SK-N-SH (cell line): ENCODE measurements around the gene ATP1B1. TPM values are rescaled to one million over a fixed set of nuclear protein-coding genes. Genes with fewer than 3 reads are reported as not detected.

ENCODE experiments used
- CTCF ChIA-PET: fragments of 300-600, 350-600 bp; formaldehyde crosslinking; extraction: SDS; loops from one replicate; lab custom pipeline; 2021; lab: Yijun Ruan, JAX
- POLR2A ChIA-PET: fragments of 350-600 bp; sonication (Branson Sonifier 250); formaldehyde crosslinking; extraction: SDS; loops from one replicate; lab custom pipeline; 2020; ENCODE audit warnings: antibody characterized with exemption, inconsistent platforms; lab: Yijun Ruan, JAX
- DNase-seq: peaks from one replicate; pipeline ENCODE4 v3.0.0; 2012
- H2AFZ ChIP-seq: fragments of 200-600 bp; sonication (generic); 2 replicates; pipeline ENCODE4 v1.8.1; 2016; ENCODE audit warnings: antibody characterized with exemption, mild to moderate bottlenecking, low read depth
- H3F3A ChIP-seq: fragments of 200-600 bp; sonication (generic); replicated peaks from 2 replicates; pipeline ENCODE3; 2016; ENCODE audit warnings: antibody characterized with exemption, mild to moderate bottlenecking; ENCODE audit not compliant: insufficient read depth
- H3K27ac ChIP-seq, 2 experiments: fragments of 200-500 bp in 1 of 2; fragments of 200-600 bp in 1 of 2; sonication (Bioruptor generic) in 1 of 2; sonication (generic), shearing (Covaris generic) in 1 of 2; 2 replicates each; pipeline versions ENCODE4 v1.5.1 to v1.6.1; 2014 to 2016; ENCODE audit warnings: low read depth in 2 of 2, inconsistent platforms in 1 of 2, low read length in 1 of 2, mild to moderate bottlenecking in 1 of 2, mixed read lengths in 1 of 2
- H3K27me3 ChIP-seq: fragments of 200-600 bp; sonication (generic), shearing (Covaris generic); 2 replicates; pipeline ENCODE4 v1.6.1; 2016; ENCODE audit warnings: mixed run types; ENCODE audit not compliant: insufficient read depth
- H3K36me3 ChIP-seq, 2 experiments: fragments of 200-500 bp in 1 of 2; fragments of 200-600 bp in 1 of 2; sonication (Bioruptor generic) in 1 of 2; sonication (generic) in 1 of 2; replicated peaks in 1 of 2; 2 replicates each; pipeline versions ENCODE3 to v1.5.1; 2014 to 2016; ENCODE audit warnings: low read length in 1 of 2, mild to moderate bottlenecking in 1 of 2; ENCODE audit not compliant: insufficient read depth in 2 of 2, control insufficient read depth in 1 of 2
- H3K4me1 ChIP-seq, 2 experiments: fragments of 200-500 bp in 1 of 2; fragments of 200-600 bp in 1 of 2; sonication (Bioruptor generic) in 1 of 2; sonication (generic), shearing (Covaris generic) in 1 of 2; 2 replicates each; pipeline versions ENCODE4 v1.5.1 to v1.6.1; 2014 to 2016; ENCODE audit warnings: low read depth in 1 of 2, low read length in 1 of 2, mixed run types in 1 of 2; ENCODE audit not compliant: insufficient read depth in 2 of 2, control insufficient read depth in 1 of 2
- H3K4me2 ChIP-seq: fragments of 200-600 bp; sonication (generic), shearing (Covaris generic); 2 replicates; pipeline ENCODE4 v1.6.1; 2017; ENCODE audit warnings: mixed run types
- H3K4me3 ChIP-seq, 2 experiments: fragments of 200-500 bp in 1 of 2; fragments of 200-600 bp in 1 of 2; sonication (Bioruptor generic) in 1 of 2; sonication (generic), shearing (Covaris generic) in 1 of 2; 2 replicates each; pipeline versions ENCODE4 v1.5.1 to v1.8.1; 2014 to 2016; ENCODE audit warnings: low read depth in 2 of 2, inconsistent platforms in 1 of 2, low read length in 1 of 2, mild to moderate bottlenecking in 1 of 2, mixed read lengths in 1 of 2, moderate library complexity in 1 of 2
- H3K79me2 ChIP-seq: fragments of 200-600 bp; sonication (generic); 2 replicates; pipeline ENCODE4 v1.8.1; 2017; ENCODE audit warnings: mild to moderate bottlenecking; ENCODE audit not compliant: insufficient read depth
- H3K9ac ChIP-seq: fragments of 200-600 bp; sonication (generic); 2 replicates; pipeline ENCODE4 v1.6.1; 2017; ENCODE audit warnings: mixed run types
- H3K9me2 ChIP-seq: fragments of 200-600 bp; sonication (generic); 2 replicates; pipeline ENCODE4 v1.6.1; 2017; ENCODE audit warnings: mixed run types
- H3K9me3 ChIP-seq: fragments of 200-600 bp; sonication (generic); 2 replicates; pipeline ENCODE4 v1.6.1; 2017; ENCODE audit warnings: mixed run types, mild to moderate bottlenecking, moderate library complexity
- H4K20me1 ChIP-seq: fragments of 200-600 bp; sonication (generic); 2 replicates; pipeline ENCODE4 v1.6.1; 2017; ENCODE audit warnings: mild to moderate bottlenecking, mixed run types; ENCODE audit not compliant: insufficient read depth
- CHD2 ChIP-seq: fragments of 150-350 bp; IDR thresholded peaks from 2 replicates; pipeline ENCODE4 v1.6.1; 2018; ENCODE audit warnings: low read length; ENCODE audit not compliant: partially characterized antibody
- CTCF ChIP-seq: fragments of 200-600 bp; sonication (generic); IDR thresholded peaks from 2 replicates; pipeline ENCODE4 v1.6.1; 2017; ENCODE audit warnings: antibody characterized with exemption, mild to moderate bottlenecking, moderate library complexity
- ELF1 ChIP-seq: IDR thresholded peaks from 2 replicates; pipeline ENCODE4 v1.4.0; 2012
- EP300 ChIP-seq, 2 experiments: IDR thresholded peaks; 2 replicates each; pipeline versions ENCODE4 v1.4.0 to v1.6.1; 2012; ENCODE audit warnings: borderline replicate concordance in 1 of 2, low read depth in 1 of 2, low read length in 1 of 2
- EZH2phosphoT487 ChIP-seq: fragments of 200-600 bp; sonication (generic); IDR thresholded peaks from 2 replicates; pipeline ENCODE4 v1.6.1; 2017; ENCODE audit warnings: low read depth, mixed run types, mild to moderate bottlenecking, antibody characterized with exemption, moderate library complexity, borderline replicate concordance
- GABPA ChIP-seq: IDR thresholded peaks from 2 replicates; pipeline ENCODE4 v1.4.0; 2012; ENCODE audit warnings: low read depth, mild to moderate bottlenecking
- IRF3 ChIP-seq: fragments of 150-350 bp; IDR thresholded peaks from 2 replicates; pipeline ENCODE4 v1.6.1; 2016; ENCODE audit warnings: mild to moderate bottlenecking, low read depth, low read length
- MAX ChIP-seq: IDR thresholded peaks from 2 replicates; pipeline ENCODE4 v1.4.0; 2012; ENCODE audit warnings: low read depth
- MEF2A ChIP-seq: IDR thresholded peaks from 2 replicates; pipeline ENCODE4 v1.4.0; 2012; ENCODE audit warnings: low read depth, borderline replicate concordance
- MXI1 ChIP-seq: IDR thresholded peaks from 2 replicates; pipeline ENCODE4 v1.6.1; 2012; ENCODE audit warnings: mild to moderate bottlenecking, low read depth, low read length, improper control_type of control experiment
- NFIC ChIP-seq: IDR thresholded peaks from 2 replicates; pipeline ENCODE4 v1.4.0; 2012; ENCODE audit warnings: borderline replicate concordance
- NRF1 ChIP-seq: IDR thresholded peaks from 2 replicates; pipeline ENCODE4 v1.6.1; 2012; ENCODE audit warnings: low read depth, mild to moderate bottlenecking, low read length
- PBX3 ChIP-seq: IDR thresholded peaks from 2 replicates; pipeline ENCODE4; 2012
- POLR2AphosphoS5 ChIP-seq: IDR thresholded peaks from 2 replicates; pipeline ENCODE4 v1.6.1; 2012; ENCODE audit warnings: low read depth, low read length
- RFX5 ChIP-seq: IDR thresholded peaks from 2 replicates; pipeline ENCODE4 v1.6.1; 2012; ENCODE audit warnings: mild to moderate bottlenecking, improper control_type of control experiment, low read length
- RXRA ChIP-seq: IDR thresholded peaks from 2 replicates; pipeline ENCODE4 v1.4.0; 2012; ENCODE audit warnings: low read depth, mild to moderate bottlenecking, borderline replicate concordance
- SIN3A ChIP-seq: IDR thresholded peaks from 2 replicates; pipeline ENCODE4 v1.6.1; 2012; ENCODE audit warnings: low read depth, mild to moderate bottlenecking, low read length, moderate library complexity, borderline replicate concordance
- TAF1 ChIP-seq: IDR thresholded peaks from 2 replicates; pipeline ENCODE4 v1.6.1; 2012; ENCODE audit warnings: low read depth, mild to moderate bottlenecking, low read length, moderate library complexity, borderline replicate concordance
- TCF12 ChIP-seq: IDR thresholded peaks from 2 replicates; pipeline ENCODE4 v1.4.0; 2012
- TEAD4 ChIP-seq: IDR thresholded peaks from 2 replicates; pipeline ENCODE4 v1.4.0; 2012; ENCODE audit warnings: mild to moderate bottlenecking, borderline replicate concordance; ENCODE audit not compliant: insufficient read depth
- USF2 ChIP-seq: fragments of 150-350 bp; IDR thresholded peaks from 2 replicates; pipeline ENCODE4 v1.6.1; 2017; ENCODE audit warnings: antibody characterized with exemption, low read length, low read depth, borderline replicate concordance
- ZBTB33 ChIP-seq: IDR thresholded peaks from 2 replicates; pipeline ENCODE4 v1.4.0; 2012; ENCODE audit warnings: low read depth, borderline replicate concordance
- WGBS: methylation state at CpG from one replicate; pipeline ENCODE4 v1.1.6; 2017; ENCODE audit warnings: low lambda C conversion rate; 5-methylcytosine and 5-hydroxymethylcytosine counted together
- polyA plus RNA-seq, 3 experiments: library from polyadenylated mRNA; depleted of rRNA; stranded (reverse); fragments of >200 nt; gene quantifications; 2 replicates each; pipeline ENCODE4 v1.2.3, GENCODE V29; 2012

The ATP1B1 gene
- polyA plus RNA-seq (2012; rRNA removed): 49.5 and 52.7 TPM in 2 replicates
- polyA plus RNA-seq (2012; cell fraction: cytosol; rRNA removed): 64.4 and 75.2 TPM in 2 replicates
- 18.5 and 36.8 TPM in 2 replicates for polyA plus RNA-seq (2012; cell fraction: nucleus; rRNA removed)

- Histone ChIP-seq H2AFZ (peak within 1 kb of the TSS; percentile 65), H3K9me3 (no peaks in the 10 kb centered on the region), H3K4me1 (peaks cover 28 to 64% of the 10 kb centered on the region in 2 experiments), H4K20me1 (no peaks in the 10 kb centered on the region), H3F3A (peaks cover 23% of the 10 kb centered on the region), H3K4me2 (peak within 1 kb of the TSS; percentile 81), H3K27me3 (no peaks in the 10 kb centered on the region), H3K79me2 (peaks cover 48% of the 10 kb centered on the region), H3K9ac (peak within 1 kb of the TSS; percentile 85), H3K27ac (peak within 1 kb of the TSS; percentile 95 to 97), H3K36me3 (peaks cover 1 to 3% of the 10 kb centered on the region in 2 experiments), H3K4me3 (peak within 1 kb of the TSS; percentile 84 to 85), H3K9me2 (no peaks in the 10 kb centered on the region)
- CTCF ChIA-PET: interaction anchor here (0.6 to 8.9 kb wide), 8 partner anchors 12 to 500 kb away, joined by 3 to 92 read pairs (median 4); no protein-coding TSS in a partner anchor
- 2% methylated on average over 8 of the region's 100 CpGs for WGBS
- POLR2A ChIA-PET: interaction anchor here (0.6 to 1.5 kb wide), 19 partner anchors 10 to 503 kb away, joined by 3 to 9 read pairs (median 4); partner anchors contain the start of genes BLZF1, DPT and NME7
- peak; percentile 96 for DNase-seq
- TF ChIP-seq RXRA: no peak
- TF ChIP-seq NRF1: peak; percentile 35
- TF ChIP-seq ELF1: no peak
- TF ChIP-seq SIN3A: no peak
- no peak for TF ChIP-seq TCF12
- TF ChIP-seq TAF1: peak; percentile 78
- TF ChIP-seq CTCF: peak; percentile 13; the same call in 1 of the 2 replicates
- TF ChIP-seq RFX5: no peak
- TF ChIP-seq IRF3: no peak
- no peak for TF ChIP-seq GABPA
- TF ChIP-seq EP300 (IDR thresholded peaks at IDR 0.05; ENCODE audit: borderline replicate concordance in 1 of 2, low read depth in 1 of 2, low read length in 1 of 2): no peak
- TF ChIP-seq USF2: no peak
- TF ChIP-seq EZH2phosphoT487: no peak
- TF ChIP-seq NFIC: no peak
- 0 out of 2 replicates have a peak, but pooled peaks have one; percentile 12 for TF ChIP-seq MXI1
- no peak for TF ChIP-seq TEAD4
- peak; percentile 9; the same call in 1 of the 2 replicates for TF ChIP-seq MAX
- no peak for TF ChIP-seq MEF2A
- TF ChIP-seq PBX3: no peak; the same call in 1 of the 2 replicates
- peak; percentile 96 for TF ChIP-seq POLR2AphosphoS5
- TF ChIP-seq CHD2: no peak
- TF ChIP-seq ZBTB33: no peak
Measured at GRCh38 chr1:169106095-169106920, at the start of gene ATP1B1. ATP1B1 (plus strand) TSS chr1:169106690; CDS start chr1:169106830, 140 bp downstream.
